Right lobe of liver (tissue), 6 donors: ENCODE measurements around the gene BAZ2A. TPM values are rescaled to one million over a fixed set of nuclear protein-coding genes. Genes with fewer than 3 reads are reported as not detected.
A peak's percentile ranks its signal among the peaks of the same experiment; 100 is the strongest.

Experiments
- ATAC-seq, 4 donors: fragments of 200-7000 bp; cut with Tn5 transposase; one replicate each; pipeline ENCODE4 v1.9.1; 2020; ENCODE audit warnings: mild to moderate bottlenecking in 4 of 4, moderate library complexity in 4 of 4
- DNase-seq, 3 donors: peaks; one replicate each; pipeline ENCODE4 v3.0.0-alpha.2; 2020
- H3K27ac ChIP-seq, 3 donors: fragments of 200-600 bp; one replicate each; pipeline ENCODE4 v1.8.0; 2022
- H3K27me3 ChIP-seq, 2 donors: fragments of 200-600 bp; one replicate each; pipeline ENCODE4 v1.8.0; 2022
- H3K36me3 ChIP-seq, 4 donors: fragments of 200-600 bp; sonication (generic) in 1 of 4; one replicate each; pipeline versions ENCODE4 v1.5.1 to v1.8.0; 2017 to 2022; ENCODE audit warnings: control low read depth in 1 of 4
- H3K4me1 ChIP-seq, 4 donors: fragments of 200-600 bp; sonication (generic) in 1 of 4; one replicate each; pipeline versions ENCODE4 v1.5.1 to v1.8.0; 2017 to 2022; ENCODE audit warnings: control low read depth in 1 of 4
- H3K4me3 ChIP-seq, 3 donors: fragments of 200-600 bp; one replicate each; pipeline ENCODE4 v1.8.0; 2022
- H3K9me3 ChIP-seq, 4 donors: fragments of 200-600 bp; sonication (generic) in 1 of 4; one replicate each; pipeline versions ENCODE4 v1.5.1 to v1.8.0; 2017 to 2022; ENCODE audit warnings: control low read depth in 1 of 4
- POLR2A ChIP-seq: fragments of 450-650 bp; IDR thresholded peaks from one replicate; pipeline ENCODE4 v1.6.1; 2017; ENCODE audit warnings: antibody characterized with exemption, mild to moderate bottlenecking
- WGBS: methylation state at CpG from one replicate; pipeline ENCODE4 v1.1.6; 2018; ENCODE audit warnings: low coverage, low lambda C conversion rate; ENCODE audit not compliant: insufficient coverage; ENCODE audit errors: missing lambda C conversion rate; 5-methylcytosine and 5-hydroxymethylcytosine counted together
- intact Hi-C, 2 donors: fragments of 100-400 bp; cut with DNase I; formaldehyde crosslinking; loops; one replicate each; pipeline versions ENCODE4 v1.11.2 to v1.14.1; 2022
- total RNA-seq, 6 experiments: library from RNA; depleted of rRNA in 2 of 6; stranded (reverse); fragments of >200 nt in 2 of 6; fragmentation: NEBNext Ultra II Directional in 3 of 6; extraction: Animal tissue kit (Norgen Biotek cat#: 25700) in 3 of 6; gene quantifications; one replicate each; pipeline versions ENCODE4 v1.1.0 to v1.2.4, GENCODE V29; 2016 to 2023
- TF ChIP-seq, protein P1 (sequence below), 4 donors: fragments of 200-600 bp in 3 of 4; fragments of 450-650 bp in 1 of 4; IDR thresholded peaks; one replicate each; pipeline versions ENCODE4 v1.5.1 to v1.8.0; 2016 to 2022; ENCODE audit warnings: antibody characterized with exemption in 4 of 4, mild to moderate bottlenecking in 2 of 4
- donor health status: DM: no; HTN: yes; CAD: no.
- donor health status: DM: no; HTN: no; CAD: no.
- donor health status: DM: no; HTN: no; CAD: no.
- donor health status: DM: no; HTN: yes; CAD: no.
- donor health status: DM: no; HTN: yes; CAD: no.

The BAZ2A gene
- total RNA-seq, 6 experiments from 2014 or later: 21.8 to 45.7 (median 33.4) TPM

DNA sequence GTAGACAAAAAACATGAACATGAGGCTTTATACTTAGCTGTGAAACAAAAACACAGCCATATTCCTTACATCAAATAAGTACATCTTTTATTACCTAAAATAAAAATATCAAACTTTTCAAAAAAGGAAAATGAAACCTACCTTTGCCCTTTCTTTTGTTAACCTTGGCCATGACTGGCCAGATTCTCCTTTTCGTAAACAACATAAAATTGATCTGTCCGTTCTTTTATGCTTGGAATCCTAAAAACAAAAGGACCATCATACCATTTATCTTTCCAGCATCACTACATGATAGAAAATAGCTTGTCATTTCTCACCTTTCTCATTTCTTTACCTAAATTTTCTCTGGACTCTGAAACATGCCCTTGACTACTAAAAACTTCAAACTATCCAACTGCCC lies 41.5 kb upstream of the BAZ2A start:
- no peak overlapping the region for H3K4me3 ChIP-seq
- no peaks in the 10 kb centered on the region for H3K27me3 ChIP-seq
- no peak for DNase-seq
- peak in 3 of 4 donors; percentile 34 to 56 (median 55) for ATAC-seq
- TF ChIP-seq POLR2A: no peak
- H3K4me1 ChIP-seq: peaks cover 0 to 29% (median 9%) of the 10 kb centered on the region in 4 donors
- 17% methylated on average over 2 of the region's 2 CpGs for WGBS
- intact Hi-C loops: no loop called here
- H3K9me3 ChIP-seq: no peaks in the 10 kb centered on the region
- H3K27ac ChIP-seq: peak overlapping the region in 2 of 3 donors; percentile 22 to 33
- H3K36me3 ChIP-seq: peaks cover 0 to 61% (median 11%) of the 10 kb centered on the region in 4 donors

DNA sequence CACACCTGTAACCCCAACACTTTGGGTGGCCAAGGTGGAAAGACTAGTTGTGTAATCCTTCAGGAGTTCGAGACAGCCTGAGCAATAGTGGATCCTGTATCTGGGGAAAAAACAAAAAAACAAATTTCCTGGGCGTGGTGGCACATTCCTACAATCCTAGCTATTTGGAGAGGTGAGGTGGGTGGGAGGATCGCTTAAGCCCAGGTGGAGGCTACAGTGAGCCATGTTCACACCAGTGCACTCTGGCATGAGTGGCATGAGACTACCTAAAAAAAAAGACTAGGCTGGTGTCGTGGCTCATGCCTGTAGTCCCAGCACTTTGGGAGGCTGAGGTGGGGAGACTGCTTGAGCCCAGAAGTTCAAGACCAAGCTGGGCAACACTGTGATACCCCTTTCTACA lies 40.7 kb upstream of the BAZ2A start:
- Histone ChIP-seq H3K27me3 (no peaks in the 10 kb centered on the region), H3K4me1 (peaks cover 0 to 29% (median 9%) of the 10 kb centered on the region in 4 donors), H3K36me3 (peaks cover 0 to 69% (median 15%) of the 10 kb centered on the region in 4 donors), H3K9me3 (no peaks in the 10 kb centered on the region), H3K27ac (peak overlapping the region in 1 of 3 donors; percentile 8), H3K4me3 (no peak overlapping the region)
- 72% methylated on average over 4 of the region's 4 CpGs for WGBS
- no peak for DNase-seq
- no peak for ATAC-seq
- intact Hi-C loops: no loop called here
- TF ChIP-seq, protein P1, sequence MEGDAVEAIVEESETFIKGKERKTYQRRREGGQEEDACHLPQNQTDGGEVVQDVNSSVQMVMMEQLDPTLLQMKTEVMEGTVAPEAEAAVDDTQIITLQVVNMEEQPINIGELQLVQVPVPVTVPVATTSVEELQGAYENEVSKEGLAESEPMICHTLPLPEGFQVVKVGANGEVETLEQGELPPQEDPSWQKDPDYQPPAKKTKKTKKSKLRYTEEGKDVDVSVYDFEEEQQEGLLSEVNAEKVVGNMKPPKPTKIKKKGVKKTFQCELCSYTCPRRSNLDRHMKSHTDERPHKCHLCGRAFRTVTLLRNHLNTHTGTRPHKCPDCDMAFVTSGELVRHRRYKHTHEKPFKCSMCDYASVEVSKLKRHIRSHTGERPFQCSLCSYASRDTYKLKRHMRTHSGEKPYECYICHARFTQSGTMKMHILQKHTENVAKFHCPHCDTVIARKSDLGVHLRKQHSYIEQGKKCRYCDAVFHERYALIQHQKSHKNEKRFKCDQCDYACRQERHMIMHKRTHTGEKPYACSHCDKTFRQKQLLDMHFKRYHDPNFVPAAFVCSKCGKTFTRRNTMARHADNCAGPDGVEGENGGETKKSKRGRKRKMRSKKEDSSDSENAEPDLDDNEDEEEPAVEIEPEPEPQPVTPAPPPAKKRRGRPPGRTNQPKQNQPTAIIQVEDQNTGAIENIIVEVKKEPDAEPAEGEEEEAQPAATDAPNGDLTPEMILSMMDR (IDR thresholded peaks at IDR 0.05): no peak
- no peak for TF ChIP-seq POLR2A

DNA sequence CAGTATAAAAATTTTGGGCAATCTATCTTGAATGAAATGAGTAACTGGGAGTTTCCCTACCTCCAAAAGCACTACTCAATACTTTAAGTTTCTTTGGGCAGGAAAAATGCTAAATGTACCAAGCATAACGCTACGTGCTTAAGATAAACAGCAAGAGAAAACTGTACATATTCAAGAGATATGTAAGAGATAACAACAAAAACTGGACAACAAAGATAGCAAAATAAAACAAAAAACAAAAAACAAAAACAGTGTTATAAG lies 38.0 kb upstream of the BAZ2A start:
- H3K27ac ChIP-seq: no peak overlapping the region
- WGBS: 93% methylated on average over 2 of the region's 2 CpGs
- no peaks in the 10 kb centered on the region for H3K27me3 ChIP-seq
- no peaks in the 10 kb centered on the region for H3K9me3 ChIP-seq
- H3K4me3 ChIP-seq: no peak overlapping the region
- H3K4me1 ChIP-seq: peaks cover 0 to 16% (median 7%) of the 10 kb centered on the region in 4 donors
- ATAC-seq: no peak
- no peak for TF ChIP-seq POLR2A
- TF ChIP-seq, protein P1 (IDR thresholded peaks at IDR 0.05): no peak
- peaks cover 0 to 91% (median 27%) of the 10 kb centered on the region in 4 donors for H3K36me3 ChIP-seq
- intact Hi-C loops: no loop called here
- no peak for DNase-seq

DNA sequence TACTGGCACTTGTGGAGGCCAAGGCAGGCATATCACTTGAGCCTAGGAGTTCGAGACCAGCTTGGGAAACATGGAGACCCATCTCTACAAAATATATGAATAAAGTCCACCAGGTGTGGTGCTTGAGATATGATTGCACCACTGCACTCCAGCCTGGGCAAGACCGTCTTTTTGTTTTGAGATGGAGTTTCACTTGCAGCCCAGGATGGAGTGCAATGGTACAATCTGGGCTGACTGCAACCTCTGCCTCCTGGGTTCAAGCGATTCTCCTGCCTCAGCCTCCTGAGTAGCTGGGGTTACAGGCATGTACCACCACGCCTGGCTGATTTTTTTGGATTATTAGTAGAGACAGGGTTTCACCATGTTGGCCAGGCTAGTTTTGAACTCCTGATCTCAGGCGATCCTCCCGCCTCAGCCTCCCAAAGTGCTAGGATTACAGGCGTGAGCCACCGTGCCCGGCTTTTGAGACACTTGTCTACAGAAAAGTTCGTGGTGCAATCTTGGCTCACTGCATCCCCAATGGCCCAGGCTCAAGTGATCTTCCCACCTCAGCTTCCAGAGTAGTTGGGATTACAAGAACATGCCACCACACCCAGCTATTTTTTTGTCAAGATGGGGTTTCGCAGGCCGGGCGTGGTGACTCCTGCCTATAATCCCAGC lies 32.0 kb upstream of the BAZ2A start:
- no peaks in the 10 kb centered on the region for H3K9me3 ChIP-seq
- H3K27ac ChIP-seq: no peak overlapping the region
- ATAC-seq: no peak
- no peaks in the 10 kb centered on the region for H3K27me3 ChIP-seq
- DNase-seq: no peak
- 78% methylated on average over 8 of the region's 13 CpGs for whole genome bisulfite sequencing
- TF ChIP-seq POLR2A: no peak
- TF ChIP-seq, protein P1 (IDR thresholded peaks at IDR 0.05): no peak
- peaks cover 0 to 40% (median 16%) of the 10 kb centered on the region in 4 donors for H3K36me3 ChIP-seq
- intact Hi-C loops: no loop called here
- H3K4me1 ChIP-seq: no peaks in the 10 kb centered on the region
- H3K4me3 ChIP-seq: no peak overlapping the region

DNA sequence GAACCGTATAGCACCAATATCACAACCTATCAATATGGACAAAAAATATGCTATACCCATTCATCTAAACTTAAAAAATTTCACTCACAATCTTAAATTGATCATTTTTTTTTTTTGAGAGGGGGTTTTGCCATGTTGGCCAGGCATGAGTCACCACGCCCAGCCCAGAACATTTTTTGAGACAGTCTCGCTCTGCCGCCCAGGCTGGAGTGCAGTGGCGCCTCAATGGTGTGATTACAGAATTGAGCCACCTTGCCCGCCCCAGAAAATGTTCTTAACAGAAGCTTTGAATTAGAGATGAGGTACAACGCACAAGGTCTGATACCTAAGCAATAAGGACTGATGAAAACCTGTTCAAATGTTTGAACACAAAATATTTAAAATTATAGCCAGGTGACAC lies 31.4 kb upstream of the BAZ2A start:
- ATAC-seq (no peak), DNase-seq (no peak)
- no peak overlapping the region for H3K27ac ChIP-seq
- intact Hi-C loops: no loop called here
- H3K9me3 ChIP-seq: no peaks in the 10 kb centered on the region
- peaks cover 0 to 34% (median 16%) of the 10 kb centered on the region in 4 donors for H3K36me3 ChIP-seq
- H3K27me3 ChIP-seq: no peaks in the 10 kb centered on the region
- 99% methylated on average over 7 of the region's 7 CpGs for WGBS
- H3K4me1 ChIP-seq: no peaks in the 10 kb centered on the region
- TF ChIP-seq, protein P1 (IDR thresholded peaks at IDR 0.05): no peak
- H3K4me3 ChIP-seq: no peak overlapping the region
